HepG2 (cell line): Measurements from ENCODE around the gene PNPLA2. TPM values are rescaled to one million over a fixed set of nuclear protein-coding genes. Genes with fewer than 3 reads are reported as not detected.

Experiments
- ATAC-seq: fragments of 200-7000 bp; cut with Tn5 transposase; 3 replicates; pipeline ENCODE4 v1.9.1; 2020; ENCODE audit warnings: mild to moderate bottlenecking, moderate library complexity
- BruUV-seq: library from RNA; stranded (reverse); fragments of 400-500 nt; replicated peaks from 2 replicates; lab custom pipeline; 2021; lab: Mats Ljungman, UMichigan
- CTCF ChIA-PET: fragments of 300-600 bp; formaldehyde crosslinking; extraction: SDS; loops from one replicate; lab custom pipeline; 2021; ENCODE audit warnings: low total read pairs, inconsistent platforms, low intra/inter-chr PET ratio; lab: Yijun Ruan, JAX
- POLR2A ChIA-PET: fragments of 350-600 bp; sonication (Branson Sonifier 250); formaldehyde crosslinking; loops from one replicate; lab custom pipeline; 2020; ENCODE audit warnings: antibody characterized with exemption, inconsistent platforms; lab: Yijun Ruan, JAX
- DNase-seq: peaks from one replicate; pipeline ENCODE4 v3.0.0-alpha.2; 2015; ENCODE audit warnings: low spot score
- FAIRE-seq: peaks from 3 replicates; lab custom pipeline; 2011; peaks lifted over from hg19 to GRCh38; lab: Jason Lieb, UNC
- H2AFZ ChIP-seq: one replicate; pipeline ENCODE4 v1.6.1; 2011; ENCODE audit warnings: low read length, inconsistent platforms
- H3K27ac ChIP-seq: fragments of 300-600 bp; 3 replicates; pipeline ENCODE4 v1.8.0; 2011; ENCODE audit warnings: mixed run types, mild to moderate bottlenecking, mixed read lengths, low read length, inconsistent platforms; ENCODE audit not compliant: insufficient read depth; ENCODE audit errors: extremely low read length
- H3K27me3 ChIP-seq, 2 experiments: fragments of 200-600 bp in 1 of 2; 2 replicates in 1 of 2; 3 replicates in 1 of 2; pipeline versions ENCODE4 v1.6.0 to v1.8.0; 2011; ENCODE audit warnings: low read length in 2 of 2, mild to moderate bottlenecking in 2 of 2, moderate library complexity in 2 of 2, inconsistent platforms in 1 of 2; ENCODE audit not compliant: insufficient read depth in 2 of 2, control insufficient read depth in 1 of 2
- H3K36me3 ChIP-seq, 2 experiments: fragments of 200-600 bp in 1 of 2; replicated peaks in 1 of 2; 2 replicates in 1 of 2; 3 replicates in 1 of 2; pipeline versions ENCODE4 v1.5.1 to v1.8.0; 2011; ENCODE audit warnings: low read length in 2 of 2, inconsistent platforms in 1 of 2; ENCODE audit not compliant: insufficient read depth in 2 of 2, control insufficient read depth in 1 of 2
- H3K4me1 ChIP-seq: 2 replicates; pipeline ENCODE4 v1.5.1; 2012; ENCODE audit warnings: low read length, inconsistent platforms; ENCODE audit not compliant: insufficient read depth
- H3K4me2 ChIP-seq: 2 replicates; pipeline ENCODE4 v1.6.0; 2011; ENCODE audit warnings: low read depth, low read length, inconsistent platforms
- H3K4me3 ChIP-seq, 3 experiments: fragments of 200-600 bp in 1 of 3; sonication (generic), shearing (Covaris generic) in 1 of 3; replicated peaks in 1 of 3; 2 replicates each; pipeline ENCODE4 v1.5.1; 2011 to 2016; ENCODE audit warnings: low read length in 3 of 3, inconsistent platforms in 2 of 3, low read depth in 2 of 3, mild to moderate bottlenecking in 2 of 3, control low read depth in 1 of 3, mixed read lengths in 1 of 3; ENCODE audit not compliant: insufficient read depth in 1 of 3
- H3K79me2 ChIP-seq: one replicate; pipeline ENCODE4 v1.6.1; 2011; ENCODE audit warnings: low read length, inconsistent platforms; ENCODE audit not compliant: insufficient read depth
- H3K9ac ChIP-seq: 2 replicates; pipeline ENCODE4 v1.6.0; 2011; ENCODE audit warnings: mild to moderate bottlenecking, low read depth, low read length, inconsistent platforms; ENCODE audit not compliant: insufficient read depth
- H3K9me3 ChIP-seq: 2 replicates; pipeline ENCODE4 v1.5.1; 2012; ENCODE audit warnings: mild to moderate bottlenecking, low read length
- H4K20me1 ChIP-seq: 2 replicates; pipeline ENCODE4 v1.6.0; 2011; ENCODE audit warnings: inconsistent platforms, mild to moderate bottlenecking, low read length, moderate library complexity; ENCODE audit not compliant: insufficient read depth
- ERF ChIP-seq: IDR thresholded peaks from 2 replicates; pipeline ENCODE4 v1.6.1; 2018; ENCODE audit warnings: missing biosample characterization, missing genetic modification reagents
- FOXA3 ChIP-seq: IDR thresholded peaks from 2 replicates; pipeline ENCODE4 v1.6.1; 2016; ENCODE audit warnings: missing genetic modification reagents, missing compliant biosample characterization
- GFI1 ChIP-seq: sonication (generic); formaldehyde crosslinking; IDR thresholded peaks from 2 replicates; pipeline ENCODE4 v1.5.0; 2020; ENCODE audit warnings: missing genetic modification reagents, mild to moderate bottlenecking, borderline replicate concordance
- HNRNPL ChIP-seq: fragments of 200-400 bp; formaldehyde crosslinking; IDR thresholded peaks from 2 replicates; pipeline ENCODE4 v1.6.1; 2017; ENCODE audit warnings: mild to moderate bottlenecking, low read depth, low read length
- JUN ChIP-seq: sonication (generic); formaldehyde crosslinking; IDR thresholded peaks from 2 replicates; pipeline ENCODE4 v1.4.0; 2020; ENCODE audit warnings: mild to moderate bottlenecking, missing genetic modification reagents
- NCOA1 ChIP-seq: sonication (generic); formaldehyde crosslinking; IDR thresholded peaks from 2 replicates; pipeline ENCODE4 v1.9.0; 2021; ENCODE audit warnings: missing genetic modification reagents
- PATZ1 ChIP-seq: sonication (generic); formaldehyde crosslinking; IDR thresholded peaks from 2 replicates; pipeline ENCODE4 v1.4.0; 2020; ENCODE audit warnings: missing genetic modification reagents
- TAF1 ChIP-seq: sonication (generic); formaldehyde crosslinking; IDR thresholded peaks from 2 replicates; pipeline ENCODE4 v1.4.0; 2020; ENCODE audit warnings: missing genetic modification reagents
- TMF1 ChIP-seq: sonication (generic); formaldehyde crosslinking; IDR thresholded peaks from 2 replicates; pipeline ENCODE4 v1.8.1; 2022; ENCODE audit warnings: low read depth, missing genetic modification reagents
- ZBTB2 ChIP-seq: sonication (generic); formaldehyde crosslinking; IDR thresholded peaks from 2 replicates; pipeline ENCODE4 v1.8.0; 2022; ENCODE audit warnings: low read depth, missing genetic modification reagents
- ZFP90 ChIP-seq: sonication (generic); formaldehyde crosslinking; IDR thresholded peaks from 2 replicates; pipeline ENCODE4 v1.8.0; 2022; ENCODE audit warnings: missing genetic modification reagents, mild to moderate bottlenecking, inconsistent platforms, borderline replicate concordance
- ZNF138 ChIP-seq: sonication (generic); formaldehyde crosslinking; IDR thresholded peaks from 2 replicates; pipeline ENCODE4 v1.5.0; 2020; ENCODE audit warnings: mild to moderate bottlenecking, low read depth, missing genetic modification reagents
- ZNF160 ChIP-seq: sonication (generic); formaldehyde crosslinking; IDR thresholded peaks from 2 replicates; pipeline ENCODE4 v1.8.0; 2022; ENCODE audit warnings: mild to moderate bottlenecking, inconsistent platforms, missing genetic modification reagents
- ZNF484 ChIP-seq: sonication (generic); formaldehyde crosslinking; IDR thresholded peaks from 2 replicates; pipeline ENCODE4 v1.5.1; 2020; ENCODE audit warnings: mild to moderate bottlenecking, low read depth, missing genetic modification reagents, borderline replicate concordance
- ZNF496 ChIP-seq: sonication (generic); formaldehyde crosslinking; IDR thresholded peaks from 2 replicates; pipeline ENCODE4 v1.8.1; 2023; ENCODE audit warnings: mild to moderate bottlenecking, moderate library complexity, missing genetic modification reagents; ENCODE audit not compliant: insufficient replicate concordance
- ZNF574 ChIP-seq: sonication (generic); formaldehyde crosslinking; IDR thresholded peaks from 2 replicates; pipeline ENCODE4 v1.4.0; 2020; ENCODE audit warnings: missing genetic modification reagents
- ZNF614 ChIP-seq: IDR thresholded peaks from 2 replicates; pipeline ENCODE4 v1.6.1; 2018; ENCODE audit warnings: missing biosample characterization, missing genetic modification reagents, inconsistent platforms, borderline replicate concordance
- WGBS: methylation state at CpG from one replicate; pipeline ENCODE4 v1.1.6; 2017; ENCODE audit warnings: low lambda C conversion rate; 5-methylcytosine and 5-hydroxymethylcytosine counted together
- in situ Hi-C: cut with HindIII; loops from 2 replicates; pipeline ENCODE4 v1.10.0; 2017; ENCODE audit warnings: low pct_unique_long_range_greater_than_20kb; ENCODE audit not compliant: extremely low pct_ligation_motif_present
- intact Hi-C: fragments of 100-400 bp; cut with micrococcal nuclease; formaldehyde crosslinking; loops from one replicate; pipeline ENCODE4 v1.10.0; 2022; ENCODE audit not compliant: unreplicated experiment
- polyA plus RNA-seq, 8 experiments: library from polyadenylated mRNA; depleted of rRNA in 3 of 8; stranded (reverse) in 7 of 8; unstranded in 1 of 8; fragments of >200 nt; fragmentation: Illumina TruSeq in 4 of 8; extraction: Trizol in 4 of 8; gene quantifications; 2 replicates each; pipeline versions ENCODE4 v1.2.1 to v1.2.3, GENCODE V29; 2011 to 2016; ENCODE audit warnings: low read depth in 4 of 8, missing spikeins in 1 of 8, mixed read lengths in 1 of 8; ENCODE audit not compliant: insufficient read depth in 1 of 8
- total RNA-seq, 5 experiments: library from RNA; depleted of rRNA; stranded (reverse); fragments of >200 nt; fragmentation: Illumina TruSeq; extraction: Trizol; gene quantifications; 2 replicates each; pipeline ENCODE4 v1.2.3, GENCODE V29; 2016; ENCODE audit warnings: low read depth in 1 of 5

Gene PNPLA2
- total and polyA plus RNA-seq, 2 of the 13 experiments (the other 11 are each of a cell fraction or from before 2014, with no cell fraction given): 10.5 to 43.2 TPM

GRCh38 chr11:795634-796564 is 22.8 kb upstream of the PNPLA2 start:
- Histone ChIP-seq H3K4me3 (peak overlapping the region; percentile 83 to 97 (median 94)), H2AFZ (no peak overlapping the region), H3K9me3 (no peaks in the 10 kb centered on the region), H3K27ac (peak overlapping the region; percentile 80), H4K20me1 (no peaks in the 10 kb centered on the region), H3K9ac (peak overlapping the region; percentile 82), H3K27me3 (no peaks in the 10 kb centered on the region; a peak in 1 of 5 replicates), H3K4me2 (peak overlapping the region; percentile 100), H3K79me2 (peaks cover 4% of the 10 kb centered on the region), H3K36me3 (no peaks in the 10 kb centered on the region; a peak in 1 of 5 replicates), H3K4me1 (no peaks in the 10 kb centered on the region)
- WGBS: 3% methylated on average over 5 of the region's 26 CpGs
- FAIRE-seq (peak; percentile 34), ATAC-seq (peak; percentile 68), DNase-seq (peak; percentile 79)
- in situ Hi-C loops: no loop called here
- BruUV-seq: no TSS peak
- intact Hi-C loops: no loop called here
- ChIA-PET CTCF (no interaction called here), POLR2A (interaction anchor here (0.6 to 5.3 kb wide), 18 partner anchors 9 to 896 kb away, joined by 3 to 44 read pairs (median 4); partner anchors contain the start of genes DEAF1, GATD1, PHRF1 and PIDD1)
- TF ChIP-seq ZNF484: no peak
- TF ChIP-seq ZBTB2 (CRISPR knock-in tag): no peak
- no peak for TF ChIP-seq ZNF160 (CRISPR knock-in tag)
- no peak for TF ChIP-seq HNRNPL
- TF ChIP-seq ZNF614 (CRISPR knock-in tag): no peak
- peak; percentile 17; the same call in 1 of the 2 replicates for TF ChIP-seq PATZ1 (CRISPR knock-in tag)
- TF ChIP-seq JUN (CRISPR knock-in tag): no peak
- no peak for TF ChIP-seq ZNF496 (CRISPR knock-in tag)
- no peak for TF ChIP-seq GFI1
- TF ChIP-seq NCOA1 (CRISPR knock-in tag): no peak
- TF ChIP-seq ZNF574 (CRISPR knock-in tag): peak; percentile 13; the same call in 1 of the 2 replicates
- peak; percentile 38; the same call in 1 of the 2 replicates for TF ChIP-seq ZNF138 (CRISPR knock-in tag)
- TF ChIP-seq ZFP90 (CRISPR knock-in tag): no peak
- TF ChIP-seq TMF1: no peak; the same call in 1 of the 2 replicates
- 0 out of 2 replicates have a peak, but pooled peaks have one; percentile 24 for TF ChIP-seq ERF
- peak; percentile 58; the same call in 1 of the 2 replicates for TF ChIP-seq TAF1 (CRISPR knock-in tag)
- no peak for TF ChIP-seq FOXA3 (CRISPR knock-in tag)
